Upper lobe of left lung (tissue), 4 donors: ENCODE results near the gene VDAC2.

Experiments
- EP300 ChIP-seq, 4 donors: sonication (generic); formaldehyde crosslinking; IDR thresholded peaks; one replicate each; pipeline ENCODE4 v1.5.1; 2017; ENCODE audit warnings: antibody characterized with exemption in 4 of 4, control low read depth in 2 of 4
- TF ChIP-seq, protein P1 (sequence below), 6 experiments: fragments of 450-650 bp in 4 of 6; fragments of 200-600 bp in 2 of 6; sonication (generic) in 2 of 6; IDR thresholded peaks; one replicate each; pipeline ENCODE4 v1.5.1; 2016 to 2019; ENCODE audit warnings: antibody characterized with exemption in 6 of 6

DNA sequence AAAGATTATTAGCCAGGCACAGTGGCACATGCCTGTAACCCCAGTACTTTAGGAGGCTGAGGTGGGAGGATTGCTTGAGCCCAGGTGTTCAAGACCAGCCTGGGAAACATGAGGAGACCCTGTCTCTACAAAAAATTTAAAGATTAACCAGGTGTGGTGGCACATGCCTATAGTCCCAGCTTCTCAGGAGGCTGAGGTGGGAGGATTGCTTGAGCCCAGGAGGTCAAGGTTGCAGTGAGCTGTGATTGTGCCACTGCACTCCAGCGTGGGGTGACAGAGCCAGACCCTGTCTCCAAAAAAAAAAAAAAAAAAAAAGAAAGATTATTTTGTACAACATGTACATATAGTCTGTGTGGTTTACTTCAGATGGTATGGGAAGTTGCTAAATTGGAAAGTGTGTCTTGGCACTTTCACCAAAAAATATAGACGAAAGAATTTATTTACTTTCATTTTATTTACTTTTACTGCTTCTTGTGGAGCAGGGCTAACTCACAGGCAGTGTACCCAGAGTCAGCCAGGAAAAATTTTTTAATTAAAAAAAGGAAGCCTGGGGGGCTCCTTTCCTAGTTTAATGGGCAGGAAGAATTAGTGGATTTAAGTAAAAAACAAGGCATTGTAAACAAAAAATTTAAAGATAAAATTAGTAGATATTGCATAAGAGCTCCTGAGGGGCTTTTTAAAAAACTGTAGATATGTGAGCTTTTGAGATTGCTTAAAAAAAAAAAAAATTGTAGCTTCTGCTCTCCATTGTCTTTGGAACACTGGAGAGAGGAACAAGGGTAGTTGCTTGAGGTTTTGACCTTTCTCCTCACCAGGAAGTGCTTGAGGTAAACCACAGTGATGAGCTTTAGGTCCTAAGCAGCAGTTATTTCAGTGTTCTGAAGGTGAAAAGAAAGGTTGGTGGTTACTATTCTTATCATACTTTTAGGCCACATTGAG lies 44.6 kb upstream of the VDAC2 start:
- TF ChIP-seq, protein P1, sequence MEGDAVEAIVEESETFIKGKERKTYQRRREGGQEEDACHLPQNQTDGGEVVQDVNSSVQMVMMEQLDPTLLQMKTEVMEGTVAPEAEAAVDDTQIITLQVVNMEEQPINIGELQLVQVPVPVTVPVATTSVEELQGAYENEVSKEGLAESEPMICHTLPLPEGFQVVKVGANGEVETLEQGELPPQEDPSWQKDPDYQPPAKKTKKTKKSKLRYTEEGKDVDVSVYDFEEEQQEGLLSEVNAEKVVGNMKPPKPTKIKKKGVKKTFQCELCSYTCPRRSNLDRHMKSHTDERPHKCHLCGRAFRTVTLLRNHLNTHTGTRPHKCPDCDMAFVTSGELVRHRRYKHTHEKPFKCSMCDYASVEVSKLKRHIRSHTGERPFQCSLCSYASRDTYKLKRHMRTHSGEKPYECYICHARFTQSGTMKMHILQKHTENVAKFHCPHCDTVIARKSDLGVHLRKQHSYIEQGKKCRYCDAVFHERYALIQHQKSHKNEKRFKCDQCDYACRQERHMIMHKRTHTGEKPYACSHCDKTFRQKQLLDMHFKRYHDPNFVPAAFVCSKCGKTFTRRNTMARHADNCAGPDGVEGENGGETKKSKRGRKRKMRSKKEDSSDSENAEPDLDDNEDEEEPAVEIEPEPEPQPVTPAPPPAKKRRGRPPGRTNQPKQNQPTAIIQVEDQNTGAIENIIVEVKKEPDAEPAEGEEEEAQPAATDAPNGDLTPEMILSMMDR (IDR thresholded peaks at IDR 0.05), result no peak
- TF ChIP-seq EP300 (IDR thresholded peaks at IDR 0.05), result no peak
